ENCODE results near the gene CHIA. TPM values are rescaled to one million over a fixed set of nuclear protein-coding genes. Genes with fewer than 3 reads are reported as not detected.

Gene CHIA
- total and polyA plus RNA-seq, 2 of the 4 experiments (the other 2 are of a cell fraction) = not detected

GRCh38 chr1:111281411-111281810 is 9.2 kb upstream of the CHIA start:
- Histone ChIP-seq H3K9me3 (ENCODE audit: control insufficient read depth, insufficient read depth, low read length) (no peaks in the 10 kb centered on the region), H2BK5ac (ENCODE audit: low read depth, low read length, poor library complexity, severe bottlenecking) (no peak overlapping the region), H3K4me1 (ENCODE audit: control insufficient read depth, insufficient read depth, low read length) (no peaks in the 10 kb centered on the region), H4K91ac (ENCODE audit: insufficient read depth, low read depth, low read length) (no peak overlapping the region), H3K4me3 (ENCODE audit: insufficient read depth, low read depth, low read length) (no peak overlapping the region), H3K79me1 (ENCODE audit: low read depth in 1 of 2, low read length in 2 of 2) (no peaks in the 10 kb centered on the region), H3K27ac (ENCODE audit: insufficient read depth, low read length) (no peak overlapping the region), H2BK15ac (ENCODE audit: low read depth, low read length) (no peak overlapping the region), H3K36me3 (ENCODE audit: control insufficient read depth, insufficient read depth, low read length) (no peaks in the 10 kb centered on the region), H4K8ac (ENCODE audit: low read depth in 2 of 2, low read length in 2 of 2) (no peak overlapping the region), H3K4ac (ENCODE audit: low read depth, low read length) (no peak overlapping the region), H3K23ac (ENCODE audit: low read depth, low read length) (no peak overlapping the region), H3K4me2 (ENCODE audit: low read depth, low read length) (no peak overlapping the region), H2AK5ac (ENCODE audit: low read depth, low read length) (no peak overlapping the region), H3K56ac (ENCODE audit: extremely low read depth, insufficient read depth, low read length) (no peak overlapping the region), H2AFZ (replicated peaks; ENCODE audit: low read length, poor library complexity) (no peak overlapping the region), H4K5ac (ENCODE audit: low read depth, low read length) (no peak overlapping the region), H3K9ac (ENCODE audit: low read depth, low read length) (no peak overlapping the region), H3K27me3 (ENCODE audit: control insufficient read depth, insufficient read depth, low read length) (peaks cover 1% of the 10 kb centered on the region; the same call in 1 of the 2 replicates), H3K18ac (ENCODE audit: low read depth, low read length) (no peak overlapping the region), H3K9me1 (ENCODE audit: insufficient read depth, low read length) (no peaks in the 10 kb centered on the region), H3K14ac (replicated peaks; ENCODE audit: low read depth, low read length) (no peak overlapping the region), H2BK20ac (ENCODE audit: low read depth, low read length) (no peak overlapping the region), H2BK120ac (ENCODE audit: low read depth, low read length) (no peak overlapping the region), H4K20me1 (ENCODE audit: insufficient read depth, low read length) (no peaks in the 10 kb centered on the region), H2AK9ac (replicated peaks; ENCODE audit: low read depth, low read length, poor library complexity) (no peak overlapping the region)
- CTCF ChIA-PET = no interaction called here
- ATAC-seq (ENCODE audit: low read depth) (no peak), DNase-seq (no peak)
- BruUV-seq (replicated peaks) = no TSS peak
- POLR2A ChIA-PET (ENCODE audit: unreplicated experiment) = no interaction called here
- 45% methylated on average over 3 of the region's 5 CpGs; no CpG with 5 or more reads in 1 of the 2 experiments for WGBS, 2 experiments (ENCODE audit: extremely low coverage in 2 of 2, insufficient read length in 1 of 2)
- dilution Hi-C loops (cut with HindIII; ENCODE audit: low sequenced_read_pairs, unreplicated experiment) (no loop called here), in situ Hi-C loops (cut with MboI; ENCODE audit: low sequenced_read_pairs) (no loop called here), intact Hi-C loops (cut with micrococcal nuclease) (no loop called here)
- TF ChIP-seq ELK1 (IDR thresholded peaks at IDR 0.05; ENCODE audit: borderline replicate concordance, low read depth, low read length) (no peak), FOS (IDR thresholded peaks at IDR 0.05; ENCODE audit: low read depth, low read length) (no peak), CTCF (conservative IDR thresholded peaks at IDR 0.05; ENCODE audit: low read depth, low read length) (no peak), NFE2L2 (IDR thresholded peaks at IDR 0.05; ENCODE audit: low read depth, low read length) (no peak), RCOR1 (IDR thresholded peaks at IDR 0.05; ENCODE audit: insufficient replicate concordance, low read length) (no peak)
